ENCODE results near the gene CACNB4.

Gene CACNB4

GRCh38 chr2:151930042-151930441, 168.8 kb downstream of the CACNB4 start:
- TF ChIP-seq CTCF (conservative IDR thresholded peaks at IDR 0.05; ENCODE audit: low read depth, low read length): no peak
- no peak for DNase-seq (ENCODE audit: low read depth)
- no peak overlapping the region for H3K4me3 ChIP-seq (ENCODE audit: low read length)

- TF ChIP-seq CTCF (conservative IDR thresholded peaks at IDR 0.05; ENCODE audit: low read depth, low read length): no peak
- H3K4me3 ChIP-seq (ENCODE audit: low read length): no peak overlapping the region
- DNase-seq (ENCODE audit: low read depth): no peak
These were observed 170.5 kb downstream of the CACNB4 start for GRCh38 chr2:151928380-151928779.

GRCh38 chr2:151927501-151928221, 171.2 kb downstream of the CACNB4 start:
- no peak for DNase-seq (ENCODE audit: low read depth)
- TF ChIP-seq CTCF (conservative IDR thresholded peaks at IDR 0.05; ENCODE audit: low read depth, low read length): no peak
- no peak overlapping the region for H3K4me3 ChIP-seq (ENCODE audit: low read length)

GRCh38 chr2:151922845-151923666, 175.8 kb downstream of the CACNB4 start:
- H3K4me3 ChIP-seq (ENCODE audit: low read length): no peak overlapping the region
- DNase-seq (ENCODE audit: low read depth): peak; percentile 89
- TF ChIP-seq CTCF (conservative IDR thresholded peaks at IDR 0.05; ENCODE audit: low read depth, low read length): no peak

GRCh38 chr2:151919786-151920185, 179.1 kb downstream of the CACNB4 start:
- no peak for TF ChIP-seq CTCF (conservative IDR thresholded peaks at IDR 0.05; ENCODE audit: low read depth, low read length)

GRCh38 chr2:151918308-151918707, 180.5 kb downstream of the CACNB4 start:
- no peak for TF ChIP-seq CTCF (conservative IDR thresholded peaks at IDR 0.05; ENCODE audit: low read depth, low read length)
- no peak overlapping the region for H3K4me3 ChIP-seq (ENCODE audit: low read length)
- DNase-seq (ENCODE audit: low read depth): no peak

More at GRCh38 chr2:151919786-151920185, 179.1 kb downstream of the CACNB4 start:
- DNase-seq (ENCODE audit: low read depth): no peak
- no peak overlapping the region for H3K4me3 ChIP-seq (ENCODE audit: low read length)

All from retinal pigment epithelial cell (primary cell).